Adrenal gland (tissue), 12 donors: ENCODE measurements around the gene CDC42. TPM values are rescaled to one million over a fixed set of nuclear protein-coding genes. Genes with fewer than 3 reads are reported as not detected.
"Not testable (repeated sequence)": the region's sequence is repeated elsewhere in the genome, so short reads cannot be mapped to it uniquely, and the experiment has no call there.

Experiments used
- DNase-seq, 7 donors: peaks; one replicate each; pipeline ENCODE4 v3.0.0-alpha.2; 2019 to 2020
- H3K27ac ChIP-seq, 5 donors: fragments of 200-600 bp; sonication (generic) in 4 of 5; 1 replicate in 3 of 5; 2 replicates in 2 of 5; pipeline versions ENCODE4 v1.5.1 to v1.8.0; 2016 to 2020; ENCODE audit warnings: mild to moderate bottlenecking in 1 of 5
- H3K27me3 ChIP-seq: fragments of 200-600 bp; 2 replicates; pipeline ENCODE4 v1.8.0; 2021
- H3K36me3 ChIP-seq, 2 donors: fragments of 200-600 bp; replicated peaks in 1 of 2; 1 replicate in 1 of 2; 2 replicates in 1 of 2; pipeline versions ENCODE4 v1.5.1 to v1.8.0; 2018 to 2022
- H3K4me1 ChIP-seq, 2 donors: fragments of 200-600 bp; replicated peaks in 1 of 2; 1 replicate in 1 of 2; 2 replicates in 1 of 2; pipeline versions ENCODE4 v1.5.1 to v1.8.0; 2018 to 2021
- H3K4me3 ChIP-seq, 4 donors: fragments of 200-600 bp; sonication (generic) in 3 of 4; one replicate each; pipeline ENCODE4 v1.5.1; 2016 to 2018
- H3K9me3 ChIP-seq, 3 donors: fragments of 200-600 bp; sonication (generic) in 1 of 3; replicated peaks in 1 of 3; 1 replicate in 2 of 3; 2 replicates in 1 of 3; pipeline versions ENCODE4 v1.5.1 to v1.8.0; 2016 to 2021
- POLR2A ChIP-seq, 2 donors: fragments of 450-650 bp; IDR thresholded peaks; one replicate each; pipeline ENCODE4 v1.6.1; 2017; ENCODE audit warnings: antibody characterized with exemption in 2 of 2, mild to moderate bottlenecking in 2 of 2, moderate library complexity in 1 of 2
- WGBS, 4 donors: extraction: QIAGEN DNeasy Blood & Tissue Kit in 2 of 4; methylation state at CpG; one replicate each; pipeline versions ENCODE4 v1.1.5 to v1.1.7; 2013 to 2017; 5-methylcytosine and 5-hydroxymethylcytosine counted together
- intact Hi-C, 2 donors: fragments of 100-400 bp; cut with DNase I; formaldehyde crosslinking; loops; one replicate each; pipeline versions ENCODE4 v1.14.1 to v1.15.0; 2022 to 2023
- polyA plus RNA-seq, 3 donors: library from polyadenylated mRNA; stranded (reverse); fragments of 200-250 nt in 2 of 3; fragments of 350-450 nt in 1 of 3; fragmentation: Illumina TruSeq in 1 of 3; extraction: RNeasy Lipid Tissue Mini Kit (QIAGEN cat#74804) in 1 of 3; gene quantifications; one replicate each; pipeline ENCODE4 v1.2.3, GENCODE V29; 2013 to 2014
- total RNA-seq, 9 donors: library from RNA; depleted of rRNA in 4 of 9; stranded (reverse); fragments of >200 nt in 4 of 9; fragments of 120-200 nt in 1 of 9; fragmentation: NEBNext Ultra II Directional in 1 of 9; extraction: Animal tissue kit (Norgen Biotek cat#: 25700) in 1 of 9; gene quantifications; one replicate each; pipeline versions ENCODE4 v1.1.0 to v1.2.4, GENCODE V29; 2013 to 2023
- TF ChIP-seq, protein P1 (sequence below), 6 experiments: fragments of 450-650 bp in 4 of 6; fragments of 200-600 bp in 2 of 6; sonication (generic) in 1 of 6; IDR thresholded peaks; 1 replicate in 5 of 6; 2 replicates in 1 of 6; pipeline versions ENCODE4 v1.5.1 to v1.8.0; 2016 to 2021; ENCODE audit warnings: antibody characterized with exemption in 6 of 6, mild to moderate bottlenecking in 2 of 6, moderate library complexity in 1 of 6
- donor health status: healthy with polysubstance abuse.
- donor health status: Bipolar disorder and iron deficiency.
- donor health status: DM: yes; HTN: yes; CAD: no.
- donor health status: DM: no; HTN: no; CAD: no.
- donor health status: DM: no; HTN: no; CAD: no.
- donor health status: DM: yes; HTN: yes; CAD: no.

Gene CDC42
- total and polyA plus RNA-seq, 12 donors, result 69.6 to 351 (median 215) TPM

DNA sequence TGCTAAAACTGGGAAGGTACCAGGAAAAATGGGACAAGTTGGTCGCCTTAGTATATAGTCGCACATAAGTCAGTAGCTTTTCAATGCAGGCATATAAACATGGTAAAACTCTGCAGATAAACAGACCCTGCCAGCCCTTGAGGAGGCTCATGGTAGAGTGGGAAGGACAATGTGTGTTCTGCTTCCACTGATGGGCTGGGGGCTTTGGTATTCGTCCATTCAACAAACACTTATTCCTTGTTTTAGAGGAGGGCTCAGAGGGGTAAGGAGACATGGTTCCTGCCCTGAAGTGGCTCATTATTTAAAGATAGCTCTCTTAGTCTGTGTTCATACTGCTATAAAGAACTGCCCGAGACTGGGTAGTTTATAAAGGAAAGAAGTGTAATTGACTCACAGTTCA is 39.8 kb upstream of the CDC42 start:
- 51 to 90% (median 73%) methylated on average over 2 to 4 of the region's 4 CpGs for WGBS, 4 donors
- H3K9me3 ChIP-seq, H3K4me3 ChIP-seq, H3K27me3 ChIP-seq, DNase-seq, intact Hi-C loops, H3K36me3 ChIP-seq, H3K27ac ChIP-seq, H3K4me1 ChIP-seq: not testable (repeated sequence)

DNA sequence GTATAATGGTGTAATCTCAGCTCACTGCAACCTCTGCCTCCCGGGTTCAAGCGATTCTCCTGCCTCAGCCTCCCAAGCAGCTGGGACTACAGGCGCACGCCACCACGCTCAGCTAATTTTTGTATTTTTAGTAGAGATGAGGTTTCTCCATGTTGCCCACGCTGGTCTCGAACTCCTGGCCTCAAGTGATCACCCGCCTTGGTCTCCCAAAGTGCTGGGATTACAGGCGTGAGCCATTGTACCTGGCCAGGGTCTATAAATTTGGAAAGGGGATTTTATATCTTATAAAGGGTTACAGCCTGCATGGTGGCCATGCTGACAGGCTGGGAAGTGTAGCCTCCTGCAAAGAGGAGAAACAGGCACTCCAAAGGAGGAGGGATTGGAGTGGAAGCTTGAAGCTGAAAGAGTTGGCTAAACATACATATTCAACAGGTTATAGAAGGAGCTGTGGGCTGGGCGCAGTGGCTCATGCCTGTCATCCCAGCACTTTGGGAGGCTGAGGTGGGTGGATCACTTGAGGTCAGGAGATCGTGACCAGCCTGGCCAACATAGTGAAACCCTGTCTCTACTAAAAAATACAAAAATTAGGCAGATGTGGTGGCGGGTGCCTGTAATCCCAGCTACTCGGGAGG is 37.8 kb upstream of the CDC42 start:
- H3K27me3 ChIP-seq, H3K27ac ChIP-seq, H3K4me1 ChIP-seq, DNase-seq, H3K4me3 ChIP-seq, intact Hi-C loops, H3K36me3 ChIP-seq, H3K9me3 ChIP-seq: not testable (repeated sequence)
- WGBS, 4 donors, result 90 to 97% (median 93%) methylated on average over 13 of the region's 13 CpGs

DNA sequence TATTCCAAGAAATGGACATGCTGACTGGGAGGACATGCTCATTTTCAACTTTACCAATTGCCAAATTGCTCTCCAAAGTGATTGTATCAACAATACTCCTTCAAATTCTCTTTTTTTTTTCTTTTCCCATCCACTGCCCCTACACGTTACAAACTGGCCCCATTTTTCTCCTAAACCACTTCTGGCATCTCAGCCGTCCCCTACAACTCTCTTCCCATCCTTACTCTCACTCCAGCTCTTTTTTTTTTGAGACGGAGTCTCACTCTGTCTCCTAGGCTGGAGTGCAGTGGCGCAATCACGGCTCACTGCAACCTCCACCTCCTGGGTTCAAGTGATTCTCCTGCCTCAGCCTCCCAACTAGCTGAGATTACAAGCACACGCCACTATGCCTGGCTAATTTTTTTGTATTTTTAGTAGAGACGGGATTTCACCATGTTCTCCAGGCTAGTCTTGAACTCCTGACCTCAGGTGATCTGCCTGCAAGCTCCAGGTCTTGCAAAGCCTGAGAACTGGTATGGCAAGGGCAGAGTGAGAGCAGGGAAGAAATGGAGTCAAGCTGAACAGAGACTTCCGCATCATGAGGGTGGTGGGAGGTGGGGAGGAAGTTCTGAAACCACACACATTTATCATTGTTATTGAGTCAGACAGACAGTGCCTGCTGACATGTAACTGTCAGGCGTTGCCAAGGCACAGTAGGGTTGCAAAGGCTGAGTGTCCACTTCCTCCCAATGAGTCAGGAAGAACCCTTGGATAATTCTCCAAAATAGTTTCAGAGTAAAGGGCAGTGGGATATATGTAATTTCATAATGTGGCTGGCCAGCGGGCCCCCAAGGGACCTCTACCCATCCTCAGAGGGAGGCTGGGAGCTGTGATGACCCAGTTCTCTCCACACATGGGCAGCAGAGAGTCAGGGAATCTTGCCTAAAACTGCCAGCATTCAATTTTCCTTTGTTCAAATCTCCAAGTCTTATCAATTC is 33.6 kb upstream of the CDC42 start:
- WGBS, 4 donors, result 51 to 54% (median 53%) methylated on average over 10 of the region's 10 CpGs
- Histone ChIP-seq H3K9me3 (no peaks in the 10 kb centered on the region), H3K4me1 (peaks cover 0 to 4% of the 10 kb centered on the region in 2 donors), H3K36me3 (no peaks in the 10 kb centered on the region), H3K27me3 (no peaks in the 10 kb centered on the region), H3K27ac (peak overlapping the region in 2 of 5 donors; percentile 1 to 69), H3K4me3 (no peak overlapping the region)
- intact Hi-C loops, result no loop called here
- no peak for TF ChIP-seq POLR2A (IDR thresholded peaks at IDR 0.05)
- TF ChIP-seq, protein P1, sequence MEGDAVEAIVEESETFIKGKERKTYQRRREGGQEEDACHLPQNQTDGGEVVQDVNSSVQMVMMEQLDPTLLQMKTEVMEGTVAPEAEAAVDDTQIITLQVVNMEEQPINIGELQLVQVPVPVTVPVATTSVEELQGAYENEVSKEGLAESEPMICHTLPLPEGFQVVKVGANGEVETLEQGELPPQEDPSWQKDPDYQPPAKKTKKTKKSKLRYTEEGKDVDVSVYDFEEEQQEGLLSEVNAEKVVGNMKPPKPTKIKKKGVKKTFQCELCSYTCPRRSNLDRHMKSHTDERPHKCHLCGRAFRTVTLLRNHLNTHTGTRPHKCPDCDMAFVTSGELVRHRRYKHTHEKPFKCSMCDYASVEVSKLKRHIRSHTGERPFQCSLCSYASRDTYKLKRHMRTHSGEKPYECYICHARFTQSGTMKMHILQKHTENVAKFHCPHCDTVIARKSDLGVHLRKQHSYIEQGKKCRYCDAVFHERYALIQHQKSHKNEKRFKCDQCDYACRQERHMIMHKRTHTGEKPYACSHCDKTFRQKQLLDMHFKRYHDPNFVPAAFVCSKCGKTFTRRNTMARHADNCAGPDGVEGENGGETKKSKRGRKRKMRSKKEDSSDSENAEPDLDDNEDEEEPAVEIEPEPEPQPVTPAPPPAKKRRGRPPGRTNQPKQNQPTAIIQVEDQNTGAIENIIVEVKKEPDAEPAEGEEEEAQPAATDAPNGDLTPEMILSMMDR (IDR thresholded peaks at IDR 0.05), result peak in 3 of 6 experiments; percentile 9 to 25 (median 16)
- DNase-seq, result peak in 6 of 7 donors; percentile 50 to 73 (median 57)

DNA sequence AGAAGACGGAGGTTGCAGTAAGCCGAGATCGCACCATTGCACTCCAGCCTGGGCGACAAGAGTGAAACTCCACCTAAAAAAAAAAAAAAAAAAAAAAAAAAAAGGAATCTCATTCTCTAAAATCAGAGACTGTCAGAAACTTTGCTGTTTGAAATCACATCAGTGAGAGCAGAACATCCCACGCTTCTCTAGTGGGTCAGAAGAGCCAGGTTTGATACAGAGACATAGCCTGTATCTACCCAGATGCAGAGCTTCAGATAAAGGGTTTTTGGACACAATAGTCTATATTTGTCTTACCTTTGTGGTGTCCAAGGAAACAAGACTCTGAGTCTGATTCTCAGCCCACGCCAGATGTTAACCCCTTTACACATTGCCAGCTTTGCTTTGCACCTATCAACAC is 31.4 kb upstream of the CDC42 start:
- H3K4me1 ChIP-seq, result peaks cover 0 to 15% of the 10 kb centered on the region in 2 donors
- H3K4me3 ChIP-seq, result no peak overlapping the region
- intact Hi-C loops, result no loop called here
- 91 to 96% (median 93%) methylated on average over 6 of the region's 6 CpGs for WGBS, 4 donors
- no peaks in the 10 kb centered on the region for H3K36me3 ChIP-seq
- no peaks in the 10 kb centered on the region for H3K9me3 ChIP-seq
- no peaks in the 10 kb centered on the region for H3K27me3 ChIP-seq
- no peak for DNase-seq
- no peak overlapping the region for H3K27ac ChIP-seq
- TF ChIP-seq POLR2A (IDR thresholded peaks at IDR 0.05), result no peak
- TF ChIP-seq, protein P1 (IDR thresholded peaks at IDR 0.05), result no peak
